GM19468 (cell line): ENCODE measurements around the gene CAMK2B.
"Not testable (repeated sequence)": the region's sequence is repeated elsewhere in the genome, so short reads cannot be mapped to it uniquely, and the experiment has no call there.

Experiments
- ATAC-seq: cut with Tn5 transposase; IDR thresholded peaks from one replicate; pipeline ENCODE4 v1.9.1; 2021; ENCODE audit warnings: mild to moderate bottlenecking, moderate library complexity, moderate number of reproducible peaks; ENCODE audit not compliant: unreplicated experiment; ENCODE audit errors: extremely low read depth

The CAMK2B gene

DNA sequence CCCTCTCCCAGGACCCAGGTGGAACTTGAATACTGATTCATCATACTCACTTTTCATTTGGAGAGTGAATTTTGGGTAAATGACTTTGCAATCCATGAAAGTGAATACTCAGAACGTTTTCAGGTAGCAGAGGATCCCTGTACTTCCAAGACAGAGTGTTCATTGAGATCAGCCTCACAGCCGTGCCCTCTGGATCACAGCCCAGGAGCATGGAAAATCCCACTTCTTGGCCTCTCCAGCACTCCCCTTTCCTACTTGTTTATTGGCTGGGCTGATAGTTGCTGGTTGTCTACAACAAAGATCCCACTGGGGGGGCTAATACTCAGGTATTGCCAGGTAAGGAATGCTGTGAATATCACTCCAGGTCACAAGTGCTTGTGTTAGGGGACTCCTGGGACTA lies 142.0 kb downstream of the CAMK2B start:
- ATAC-seq: no peak

DNA sequence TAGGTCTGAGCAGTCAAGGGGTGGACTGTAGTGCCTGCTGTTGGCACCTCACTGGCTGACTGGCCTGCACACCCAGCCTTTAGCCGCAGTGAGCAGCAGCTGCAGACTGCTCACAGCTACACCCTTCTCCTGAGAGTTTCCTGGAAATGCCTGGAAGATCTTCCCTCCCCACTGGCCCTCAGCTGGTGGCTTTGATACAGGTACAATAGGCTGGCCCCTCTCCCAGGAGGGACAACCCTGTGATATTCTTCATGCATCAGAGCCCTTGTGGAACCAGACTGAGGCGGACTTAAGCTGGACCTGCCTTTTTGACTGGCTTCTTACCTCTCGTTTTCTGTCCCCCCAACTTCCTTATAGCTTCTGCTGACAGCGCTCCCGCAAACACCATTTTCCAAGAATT lies 142.6 kb downstream of the CAMK2B start:
- no peak for ATAC-seq

DNA sequence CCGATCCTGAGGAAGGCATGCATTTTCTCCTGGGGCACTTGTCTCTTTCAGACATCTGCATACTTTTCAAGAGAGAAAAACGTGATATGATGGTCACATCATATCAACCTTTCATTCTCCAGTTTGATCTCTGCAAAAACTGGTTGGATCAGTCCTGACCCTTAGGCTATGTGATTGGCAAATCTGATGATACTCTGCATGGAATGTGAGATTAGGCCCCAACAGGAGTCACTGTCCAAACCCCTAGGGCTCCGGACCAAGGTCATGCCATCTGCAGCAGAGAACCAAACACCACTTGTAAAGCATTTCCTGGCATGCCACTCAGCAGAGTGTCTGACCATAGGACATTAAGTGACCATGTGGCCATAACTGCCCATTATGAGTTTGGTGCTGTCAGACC lies 144.8 kb downstream of the CAMK2B start:
- no peak for ATAC-seq

DNA sequence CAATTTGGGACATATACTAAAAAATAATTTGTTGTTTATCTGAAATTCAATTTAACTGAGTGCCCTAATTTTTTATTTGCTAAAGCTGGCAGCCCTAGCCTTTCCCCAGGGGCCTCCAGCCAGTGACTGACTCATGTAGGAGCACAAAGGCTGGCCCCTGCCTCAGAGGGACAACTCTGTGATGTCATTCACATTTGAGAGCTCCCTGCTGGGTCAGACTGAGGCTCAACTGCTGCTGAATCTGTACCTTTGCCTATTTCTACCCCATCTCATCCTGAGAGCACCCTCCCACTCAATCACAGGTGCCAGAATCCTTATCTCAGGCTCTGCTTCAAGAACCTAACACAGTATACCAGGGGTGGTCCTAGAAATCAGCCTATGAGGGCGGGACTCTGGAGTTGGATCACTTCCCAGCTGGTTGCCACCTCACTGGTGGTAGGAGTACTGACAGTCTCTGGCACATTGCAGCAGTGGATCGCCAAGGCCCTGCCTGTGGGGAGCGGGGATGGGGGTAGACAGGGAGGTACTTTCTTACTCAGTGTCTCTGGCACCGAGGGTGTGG lies 147.7 kb downstream of the CAMK2B start:
- no peak for ATAC-seq

- no peak for ATAC-seq
Observed at GRCh38 chr7:44176486-44176885, 148.9 kb downstream of the CAMK2B start.

GRCh38 chr7:44175730-44176129 lies 149.7 kb downstream of the CAMK2B start:
- no peak for ATAC-seq

DNA sequence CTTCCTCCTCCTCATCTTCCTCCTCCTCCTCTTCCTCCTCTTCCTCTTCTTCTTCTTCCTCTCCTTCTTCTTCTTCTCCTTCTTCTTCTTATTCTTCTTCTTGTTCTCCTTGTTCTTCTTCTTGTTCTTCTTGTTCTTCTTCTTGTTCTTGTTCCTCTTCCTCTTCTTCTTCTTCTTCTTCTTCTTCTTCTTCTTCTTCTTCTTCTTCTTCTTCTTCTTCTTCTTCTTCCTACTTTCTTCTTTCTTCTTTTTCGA lies 150.8 kb downstream of the CAMK2B start:
- not testable (repeated sequence) for ATAC-seq

- ATAC-seq: no peak
Observed at GRCh38 chr7:44173911-44174693, 151.3 kb downstream of the CAMK2B start.

DNA sequence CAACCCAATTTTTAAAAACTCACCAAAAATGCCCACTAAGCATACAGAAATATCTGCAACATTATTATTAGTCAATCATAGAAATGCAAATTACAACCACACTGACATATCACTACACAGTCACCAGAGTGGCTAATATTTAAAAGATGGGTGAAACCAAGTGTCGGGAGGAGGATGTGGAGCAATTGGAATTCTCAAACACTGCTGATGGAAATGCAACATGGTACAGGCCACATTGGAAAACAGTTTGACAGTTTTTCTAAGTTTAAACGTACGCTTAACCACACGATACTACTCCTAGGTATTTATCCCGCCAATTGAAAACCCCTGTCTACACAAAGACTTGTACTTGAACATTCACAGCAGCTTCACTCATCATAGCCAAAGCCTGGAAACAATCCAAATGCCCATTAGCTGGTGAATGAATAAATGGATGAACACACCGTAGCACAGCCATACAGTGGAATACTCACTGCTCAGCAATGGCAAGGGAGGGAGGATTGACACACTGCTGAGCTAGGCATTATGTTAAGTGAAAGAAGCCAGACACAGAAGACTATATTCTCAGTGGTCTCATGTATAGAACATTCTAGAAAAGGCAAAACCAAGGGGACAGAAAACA lies 152.5 kb downstream of the CAMK2B start:
- ATAC-seq: no peak

DNA sequence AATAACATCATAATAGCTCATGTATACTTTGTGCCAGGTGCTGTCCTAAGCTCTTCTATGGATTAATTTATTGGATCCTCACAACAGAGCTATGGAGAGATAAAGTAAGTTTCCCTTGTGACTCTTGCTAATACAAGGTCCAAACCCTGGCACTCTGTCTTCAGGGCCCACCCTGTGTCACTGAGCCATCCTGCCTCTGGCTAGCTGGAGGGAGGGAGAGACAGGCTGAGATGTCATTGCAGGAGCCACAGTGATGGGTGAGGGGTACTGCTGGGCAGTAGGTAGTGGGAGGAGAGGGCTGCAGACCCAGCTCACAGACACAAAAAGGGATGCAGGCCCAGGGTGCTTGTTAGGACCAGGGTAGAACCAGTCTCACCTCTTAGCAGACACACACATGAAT lies 153.0 kb downstream of the CAMK2B start:
- no peak for ATAC-seq

DNA sequence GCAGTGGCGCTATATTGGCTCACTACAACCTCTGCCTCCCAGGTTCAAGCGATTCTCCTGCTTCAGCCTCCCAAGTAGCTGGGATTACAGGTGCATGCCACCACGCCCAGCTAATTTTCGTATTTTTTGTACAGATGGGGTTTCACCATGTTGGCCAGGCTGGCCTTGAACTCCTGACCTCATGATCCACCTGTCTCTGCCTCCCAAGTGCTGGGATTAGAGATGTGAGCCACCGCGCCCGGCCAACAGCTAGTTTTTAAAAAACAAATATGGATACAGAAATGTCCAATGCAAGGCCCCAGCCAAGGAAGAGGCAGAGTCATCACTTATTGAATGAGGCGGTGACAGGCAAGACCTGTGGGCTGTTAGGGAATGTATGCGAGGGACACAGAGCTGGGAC lies 153.5 kb downstream of the CAMK2B start:
- not testable (repeated sequence) for ATAC-seq

DNA sequence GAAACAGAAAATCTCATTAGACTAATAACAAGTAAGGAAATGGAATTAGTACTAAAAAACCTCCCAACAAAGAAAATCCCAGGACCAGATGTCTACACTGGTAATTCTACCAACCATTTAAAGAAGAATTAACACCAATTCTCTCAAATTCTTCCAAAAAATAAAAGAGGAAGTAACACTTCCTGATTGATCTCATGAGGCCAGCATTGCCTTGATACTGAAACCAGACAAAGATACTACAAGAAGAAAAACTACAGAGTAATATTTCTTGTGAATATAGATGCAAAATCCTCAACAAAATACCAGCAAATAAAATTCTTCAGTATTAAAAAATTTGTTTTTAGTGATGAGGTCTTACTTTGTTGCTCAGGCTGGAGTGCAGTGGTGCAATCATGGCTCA lies 157.5 kb downstream of the CAMK2B start:
- no peak for ATAC-seq
